Hepatocyte (in vitro differentiated cells): Measurements from ENCODE around the gene COX6B1. TPM values are rescaled to one million over a fixed set of nuclear protein-coding genes. Genes with fewer than 3 reads are reported as not detected.

Experiments used
- DNase-seq: peaks from one replicate; pipeline ENCODE4 v3.0.0-alpha.2; 2016; ENCODE audit warnings: low spot score
- H2AFZ ChIP-seq: fragments of 200-600 bp; sonication (generic); 2 replicates; pipeline ENCODE4 v1.6.0; 2016; ENCODE audit warnings: antibody characterized with exemption, mild to moderate bottlenecking
- H3K27ac ChIP-seq: fragments of 200-600 bp; sonication (generic); 2 replicates; pipeline ENCODE4 v1.5.1; 2016; ENCODE audit warnings: mild to moderate bottlenecking
- H3K27me3 ChIP-seq: fragments of 200-600 bp; sonication (generic); 2 replicates; pipeline ENCODE4 v1.6.1; 2016
- H3K36me3 ChIP-seq: fragments of 200-600 bp; sonication (generic); replicated peaks from 2 replicates; pipeline ENCODE4 v1.5.1; 2016; ENCODE audit warnings: low read depth; ENCODE audit not compliant: insufficient read depth
- H3K4me1 ChIP-seq: fragments of 200-600 bp; sonication (generic); 2 replicates; pipeline ENCODE4 v1.5.1; 2016; ENCODE audit warnings: mild to moderate bottlenecking, moderate library complexity; ENCODE audit not compliant: insufficient read depth
- H3K4me2 ChIP-seq: fragments of 200-600 bp; sonication (generic); 2 replicates; pipeline ENCODE4 v1.6.0; 2016
- H3K4me3 ChIP-seq: fragments of 200-600 bp; sonication (generic); 2 replicates; pipeline ENCODE4 v1.5.1; 2016; ENCODE audit warnings: mild to moderate bottlenecking
- H3K79me2 ChIP-seq: fragments of 200-600 bp; sonication (generic); 2 replicates; pipeline ENCODE4 v1.6.0; 2017; ENCODE audit warnings: mild to moderate bottlenecking
- H3K9me2 ChIP-seq: fragments of 200-600 bp; sonication (generic); replicated peaks from 2 replicates; pipeline ENCODE4 v1.6.0; 2017; ENCODE audit warnings: mild to moderate bottlenecking; ENCODE audit not compliant: insufficient read depth
- H3K9me3 ChIP-seq: fragments of 200-600 bp; sonication (generic); 2 replicates; pipeline ENCODE4 v1.5.1; 2016; ENCODE audit warnings: low read depth, mild to moderate bottlenecking
- H4K20me1 ChIP-seq: fragments of 200-600 bp; sonication (generic); 2 replicates; pipeline ENCODE4 v1.6.0; 2016; ENCODE audit warnings: mild to moderate bottlenecking; ENCODE audit not compliant: insufficient read depth, poor library complexity, severe bottlenecking
- EZH2 ChIP-seq: fragments of 200-600 bp; sonication (generic); IDR thresholded peaks from 2 replicates; pipeline ENCODE4 v1.6.1; 2016; ENCODE audit warnings: antibody characterized with exemption, mild to moderate bottlenecking, borderline replicate concordance
- EZH2phosphoT487 ChIP-seq: fragments of 200-600 bp; sonication (generic); IDR thresholded peaks from one replicate; pipeline ENCODE4 v1.6.1; 2018; ENCODE audit warnings: antibody characterized with exemption, mild to moderate bottlenecking, low read depth, moderate library complexity; ENCODE audit not compliant: unreplicated experiment, severe bottlenecking
- WGBS: methylation state at CpG from one replicate; pipeline ENCODE4 v1.1.6; 2016; ENCODE audit warnings: low lambda C conversion rate; ENCODE audit errors: missing lambda C conversion rate; 5-methylcytosine and 5-hydroxymethylcytosine counted together
- polyA plus RNA-seq: library from polyadenylated mRNA; unstranded; fragments of >200 nt; fragmentation: Nextera tagmentation; extraction: Ambion mirVana; gene quantifications from 2 replicates; pipeline ENCODE4 v1.2.1, GENCODE V29; 2016
- total RNA-seq: library from RNA; depleted of rRNA; stranded (reverse); fragments of >200 nt; gene quantifications from 2 replicates; pipeline ENCODE4 v1.2.3, GENCODE V29; 2014
- TF ChIP-seq, protein P1 (sequence below): fragments of 200-600 bp; sonication (generic); IDR thresholded peaks from 2 replicates; pipeline ENCODE4 v1.5.1; 2016; ENCODE audit warnings: antibody characterized with exemption, mild to moderate bottlenecking; ENCODE audit not compliant: poor library complexity

Gene COX6B1
- total and polyA plus RNA-seq, 2 experiments from 2014 or later = 586 to 692 TPM

DNA sequence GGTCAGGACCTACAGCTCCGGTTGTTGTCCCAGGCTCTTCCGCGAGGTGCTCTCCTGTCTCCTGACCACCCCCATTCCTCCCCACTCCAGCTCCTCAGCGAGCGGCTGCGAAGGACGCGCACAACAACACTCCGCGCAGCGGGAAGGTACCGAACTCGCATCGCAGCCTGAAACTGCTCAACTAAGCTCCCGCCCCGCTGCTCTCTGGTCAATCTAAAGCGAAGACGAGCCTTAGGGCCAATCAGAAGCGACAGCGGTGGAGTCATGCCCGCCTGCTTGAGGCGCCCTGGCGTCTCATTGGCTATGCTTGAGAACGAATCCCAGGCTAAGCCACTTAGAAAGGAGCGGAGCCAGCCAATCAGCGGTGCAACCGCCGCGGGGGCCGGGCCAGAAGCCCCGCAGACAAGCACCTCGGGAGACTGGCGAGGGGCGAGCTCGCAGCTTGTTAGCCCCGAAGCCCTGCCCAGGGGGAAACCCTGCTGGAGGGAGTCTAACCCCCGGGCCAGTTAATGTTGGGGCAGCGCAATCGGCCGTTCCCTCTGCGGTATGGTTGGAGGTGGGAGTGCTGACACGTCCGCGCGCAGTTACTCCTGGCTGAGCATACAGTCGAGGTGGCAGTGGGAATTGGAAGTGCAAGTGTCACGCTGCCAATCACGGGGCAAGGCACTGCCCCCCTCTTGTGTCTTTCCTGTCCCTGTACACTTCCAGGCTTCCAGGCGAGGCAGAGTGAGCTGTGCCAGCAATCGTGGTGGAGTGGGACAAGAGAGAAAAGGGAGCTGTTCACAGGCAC is 54.3 kb downstream of the COX6B1 start:
- H3K36me3 ChIP-seq = no peaks in the 10 kb centered on the region
- peaks cover 3% of the 10 kb centered on the region for H3K4me1 ChIP-seq
- DNase-seq = peak; percentile 96
- no peak for TF ChIP-seq EZH2phosphoT487
- TF ChIP-seq, protein P1, sequence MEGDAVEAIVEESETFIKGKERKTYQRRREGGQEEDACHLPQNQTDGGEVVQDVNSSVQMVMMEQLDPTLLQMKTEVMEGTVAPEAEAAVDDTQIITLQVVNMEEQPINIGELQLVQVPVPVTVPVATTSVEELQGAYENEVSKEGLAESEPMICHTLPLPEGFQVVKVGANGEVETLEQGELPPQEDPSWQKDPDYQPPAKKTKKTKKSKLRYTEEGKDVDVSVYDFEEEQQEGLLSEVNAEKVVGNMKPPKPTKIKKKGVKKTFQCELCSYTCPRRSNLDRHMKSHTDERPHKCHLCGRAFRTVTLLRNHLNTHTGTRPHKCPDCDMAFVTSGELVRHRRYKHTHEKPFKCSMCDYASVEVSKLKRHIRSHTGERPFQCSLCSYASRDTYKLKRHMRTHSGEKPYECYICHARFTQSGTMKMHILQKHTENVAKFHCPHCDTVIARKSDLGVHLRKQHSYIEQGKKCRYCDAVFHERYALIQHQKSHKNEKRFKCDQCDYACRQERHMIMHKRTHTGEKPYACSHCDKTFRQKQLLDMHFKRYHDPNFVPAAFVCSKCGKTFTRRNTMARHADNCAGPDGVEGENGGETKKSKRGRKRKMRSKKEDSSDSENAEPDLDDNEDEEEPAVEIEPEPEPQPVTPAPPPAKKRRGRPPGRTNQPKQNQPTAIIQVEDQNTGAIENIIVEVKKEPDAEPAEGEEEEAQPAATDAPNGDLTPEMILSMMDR = no peak
- no peak for TF ChIP-seq EZH2
- no peaks in the 10 kb centered on the region for H3K79me2 ChIP-seq
- WGBS = under 1% methylated on average over 50 of the region's 50 CpGs
- H3K4me3 ChIP-seq = peak overlapping the region; percentile 39
- H3K27ac ChIP-seq = no peak overlapping the region
- H3K4me2 ChIP-seq = peak overlapping the region; percentile 85
- H3K27me3 ChIP-seq = peaks cover 3% of the 10 kb centered on the region
- no peaks in the 10 kb centered on the region for H4K20me1 ChIP-seq
- H2AFZ ChIP-seq = peak overlapping the region; percentile 68
- H3K9me3 ChIP-seq = no peaks in the 10 kb centered on the region
- no peaks in the 10 kb centered on the region for H3K9me2 ChIP-seq

GRCh38 chr19:35703343-35703742 is 55.2 kb downstream of the COX6B1 start:
- Histone ChIP-seq H3K4me1 (peaks cover 3% of the 10 kb centered on the region), H3K9me3 (no peaks in the 10 kb centered on the region), H4K20me1 (no peaks in the 10 kb centered on the region), H3K36me3 (no peaks in the 10 kb centered on the region), H3K79me2 (no peaks in the 10 kb centered on the region), H3K27me3 (peaks cover 3% of the 10 kb centered on the region), H3K9me2 (no peaks in the 10 kb centered on the region), H3K4me2 (peak overlapping the region; percentile 85), H3K27ac (no peak overlapping the region), H3K4me3 (no peak overlapping the region), H2AFZ (no peak overlapping the region)
- 63% methylated on average over 9 of the region's 9 CpGs for WGBS
- no peak for TF ChIP-seq EZH2
- no peak for DNase-seq

- no peak within 1 kb of the TSS for H3K4me3 ChIP-seq
- no peaks in the 10 kb centered on the region for H3K9me3 ChIP-seq
- no peak within 1 kb of the TSS for H3K27ac ChIP-seq
- H3K4me2 ChIP-seq = no peak within 1 kb of the TSS
- no peaks in the 10 kb centered on the region for H3K36me3 ChIP-seq
- H4K20me1 ChIP-seq = no peaks in the 10 kb centered on the region
- no peak within 1 kb of the TSS for H2AFZ ChIP-seq
- peaks cover 3% of the 10 kb centered on the region for H3K27me3 ChIP-seq
- DNase-seq = no peak
- no peaks in the 10 kb centered on the region for H3K79me2 ChIP-seq
- 36% methylated on average over 24 of the region's 24 CpGs for WGBS
- peaks cover 3% of the 10 kb centered on the region for H3K4me1 ChIP-seq
- TF ChIP-seq EZH2 (no peak), EZH2phosphoT487 (no peak)
- TF ChIP-seq, protein P1 = no peak
- no peaks in the 10 kb centered on the region for H3K9me2 ChIP-seq
Observed at GRCh38 chr19:35704218-35704617, 56.1 kb downstream of the COX6B1 start, which contains the start of gene ZBTB32. Gene ZBTB32 (plus strand): TSS chr19:35704558. CDS start chr19:35714627, 10,069 bp downstream.

Other genes starting within 250 kb of the COX6B1 start
- gene FFAR2, start 200.1 kb upstream of the COX6B1 start, total RNA-seq = 0.16 and 0.20 TPM in 2 replicates
- 0.64 TPM in 1 of 2 replicates, not detected in the other for gene FFAR2, start 200.1 kb upstream of the COX6B1 start, polyA plus RNA-seq
- gene KRTDAP, start 157.9 kb upstream of the COX6B1 start, total RNA-seq = 1.6 and 2.7 TPM in 2 replicates
- gene KRTDAP, start 157.9 kb upstream of the COX6B1 start, polyA plus RNA-seq = 0.97 and 1.6 TPM in 2 replicates
- gene DMKN, start 134.7 kb upstream of the COX6B1 start, total RNA-seq = 57.0 and 64.1 TPM in 2 replicates
- 99.5 and 111 TPM in 2 replicates for gene DMKN, start 134.7 kb upstream of the COX6B1 start, polyA plus RNA-seq
- gene SBSN, start 120.0 kb upstream of the COX6B1 start, total RNA-seq = 0.40 TPM in 1 of 2 replicates, not detected in the other
- gene SBSN, start 120.0 kb upstream of the COX6B1 start, polyA plus RNA-seq = 0.19 and 0.66 TPM in 2 replicates
- gene GAPDHS, start 114.9 kb upstream of the COX6B1 start, total RNA-seq = not detected in 2 replicates
- not detected in 2 replicates for gene GAPDHS, start 114.9 kb upstream of the COX6B1 start, polyA plus RNA-seq
- gene TMEM147, start 102.7 kb upstream of the COX6B1 start, total RNA-seq = 115 and 133 TPM in 2 replicates
- 287 and 288 TPM in 2 replicates for gene TMEM147, start 102.7 kb upstream of the COX6B1 start, polyA plus RNA-seq
- gene ATP4A, start 84.7 kb upstream of the COX6B1 start, total RNA-seq = 5.0 and 6.4 TPM in 2 replicates
- gene ATP4A, start 84.7 kb upstream of the COX6B1 start, polyA plus RNA-seq = 3.5 and 5.1 TPM in 2 replicates
- gene PMIS2, start 62.1 kb upstream of the COX6B1 start, total RNA-seq = not detected in 2 replicates
- gene PMIS2, start 62.1 kb upstream of the COX6B1 start, polyA plus RNA-seq = not detected in 2 replicates
- gene HAUS5, start 35.6 kb upstream of the COX6B1 start, total RNA-seq = 4.9 and 6.3 TPM in 2 replicates
- gene HAUS5, start 35.6 kb upstream of the COX6B1 start, polyA plus RNA-seq = 12.6 and 15.4 TPM in 2 replicates
- 43.3 and 43.6 TPM in 2 replicates for gene RBM42, start 19.3 kb upstream of the COX6B1 start, total RNA-seq
- 113 and 125 TPM in 2 replicates for gene RBM42, start 19.3 kb upstream of the COX6B1 start, polyA plus RNA-seq
- gene ETV2, start 6.6 kb upstream of the COX6B1 start, total RNA-seq = 1.0 and 1.4 TPM in 2 replicates
- 0.79 and 3.5 TPM in 2 replicates for gene ETV2, start 6.6 kb upstream of the COX6B1 start, polyA plus RNA-seq
- 3.6 and 7.8 TPM in 2 replicates for gene UPK1A, start 18.2 kb downstream of the COX6B1 start, total RNA-seq
- 19.6 and 27.5 TPM in 2 replicates for gene UPK1A, start 18.2 kb downstream of the COX6B1 start, polyA plus RNA-seq
- gene ZBTB32, start 56.2 kb downstream of the COX6B1 start, total RNA-seq = not detected in 2 replicates
- gene ZBTB32, start 56.2 kb downstream of the COX6B1 start, polyA plus RNA-seq = 0.11 and 0.80 TPM in 2 replicates
- 6.9 and 12.8 TPM in 2 replicates for gene KMT2B, start 69.7 kb downstream of the COX6B1 start, total RNA-seq
- 9.3 and 10.7 TPM in 2 replicates for gene KMT2B, start 69.7 kb downstream of the COX6B1 start, polyA plus RNA-seq
- gene IGFLR1, start 94.1 kb downstream of the COX6B1 start, total RNA-seq = 3.6 and 5.6 TPM in 2 replicates
- gene IGFLR1, start 94.1 kb downstream of the COX6B1 start, polyA plus RNA-seq = 4.5 and 4.6 TPM in 2 replicates
- 11.4 and 27.4 TPM in 2 replicates for gene U2AF1L4, start 97.1 kb downstream of the COX6B1 start, total RNA-seq
- gene U2AF1L4, start 97.1 kb downstream of the COX6B1 start, polyA plus RNA-seq = 60.7 and 76.0 TPM in 2 replicates
- gene PSENEN, start 97.3 kb downstream of the COX6B1 start, total RNA-seq = 24.8 and 39.1 TPM in 2 replicates
- gene PSENEN, start 97.3 kb downstream of the COX6B1 start, polyA plus RNA-seq = 106 and 127 TPM in 2 replicates
- 7.9 and 12.0 TPM in 2 replicates for gene LIN37, start 100.3 kb downstream of the COX6B1 start, total RNA-seq
- gene LIN37, start 100.3 kb downstream of the COX6B1 start, polyA plus RNA-seq = 13.6 and 17.6 TPM in 2 replicates
- gene HSPB6, start 108.7 kb downstream of the COX6B1 start, total RNA-seq = 7.1 and 14.2 TPM in 2 replicates
- 235 and 240 TPM in 2 replicates for gene HSPB6, start 108.7 kb downstream of the COX6B1 start, polyA plus RNA-seq
- gene PROSER3, start 109.9 kb downstream of the COX6B1 start, total RNA-seq = 3.7 and 12.2 TPM in 2 replicates
- gene PROSER3, start 109.9 kb downstream of the COX6B1 start, polyA plus RNA-seq = 26.5 and 30.7 TPM in 2 replicates
- 0.84 and 6.7 TPM in 2 replicates for gene ARHGAP33, start 127.2 kb downstream of the COX6B1 start, total RNA-seq
- 7.9 and 11.4 TPM in 2 replicates for gene ARHGAP33, start 127.2 kb downstream of the COX6B1 start, polyA plus RNA-seq
- 5.1 and 6.8 TPM in 2 replicates for gene PRODH2, start 164.5 kb downstream of the COX6B1 start, total RNA-seq
- 7.1 and 13.9 TPM in 2 replicates for gene PRODH2, start 164.5 kb downstream of the COX6B1 start, polyA plus RNA-seq
- gene NPHS1, start 204.2 kb downstream of the COX6B1 start, total RNA-seq = 0.30 and 0.36 TPM in 2 replicates
- gene NPHS1, start 204.2 kb downstream of the COX6B1 start, polyA plus RNA-seq = 0.15 and 0.76 TPM in 2 replicates
- 0.12 and 1.4 TPM in 2 replicates for gene KIRREL2, start 208.6 kb downstream of the COX6B1 start, total RNA-seq
- gene KIRREL2, start 208.6 kb downstream of the COX6B1 start, polyA plus RNA-seq = 0.64 and 2.3 TPM in 2 replicates
- gene APLP1, start 220.3 kb downstream of the COX6B1 start, total RNA-seq = 19.8 and 29.0 TPM in 2 replicates
- gene APLP1, start 220.3 kb downstream of the COX6B1 start, polyA plus RNA-seq = 115 and 147 TPM in 2 replicates